ENCODE data around the gene CD82.

CD82 gene

GRCh38 chr11:44525473-44526252 is 39.8 kb upstream of the CD82 start:
- Histone ChIP-seq H3K9me2 (replicated peaks; ENCODE audit: insufficient read depth, low read length) (no peaks in the 10 kb centered on the region), H3K36me3 (ENCODE audit: low read length) (no peaks in the 10 kb centered on the region), H3K4me2 (ENCODE audit: low read depth, low read length, poor library complexity, severe bottlenecking) (no peak overlapping the region), H2AFZ (ENCODE audit: low read depth, low read length, severe bottlenecking) (no peak overlapping the region), H3K4me3 (ENCODE audit: insufficient read depth, low read length, poor library complexity, severe bottlenecking) (no peak overlapping the region), H3K9ac (ENCODE audit: low read length) (no peak overlapping the region), H3K27me3 (ENCODE audit: low read length) (no peaks in the 10 kb centered on the region), H4K20me1 (ENCODE audit: low read depth, low read length) (no peaks in the 10 kb centered on the region), H3F3A (ENCODE audit: insufficient read depth) (no peaks in the 10 kb centered on the region), H3K27ac (ENCODE audit: low read depth, low read length) (no peak overlapping the region), H3K79me2 (ENCODE audit: insufficient read depth, low read length) (no peaks in the 10 kb centered on the region), H3K9me3 (ENCODE audit: insufficient read depth, low read length) (no peaks in the 10 kb centered on the region)
- TF ChIP-seq CTCF (IDR thresholded peaks at IDR 0.05; ENCODE audit: insufficient read depth, low read length, poor library complexity, severe bottlenecking): no peak
- TF ChIP-seq EZH2phosphoT487 (conservative IDR thresholded peaks at IDR 0.05; ENCODE audit: low read length): no peak

- Histone ChIP-seq H3K27me3 (ENCODE audit: low read length) (no peaks in the 10 kb centered on the region), H3K9me2 (replicated peaks; ENCODE audit: insufficient read depth, low read length) (no peaks in the 10 kb centered on the region), H3K79me2 (ENCODE audit: insufficient read depth, low read length) (no peaks in the 10 kb centered on the region), H3K9me3 (ENCODE audit: insufficient read depth, low read length) (no peaks in the 10 kb centered on the region), H4K20me1 (ENCODE audit: low read depth, low read length) (no peaks in the 10 kb centered on the region), H3K4me2 (ENCODE audit: low read depth, low read length, poor library complexity, severe bottlenecking) (no peak overlapping the region), H3K4me3 (ENCODE audit: insufficient read depth, low read length, poor library complexity, severe bottlenecking) (no peak overlapping the region), H3K36me3 (ENCODE audit: low read length) (no peaks in the 10 kb centered on the region), H3F3A (ENCODE audit: insufficient read depth) (no peaks in the 10 kb centered on the region), H3K27ac (ENCODE audit: low read depth, low read length) (no peak overlapping the region), H2AFZ (ENCODE audit: low read depth, low read length, severe bottlenecking) (no peak overlapping the region), H3K9ac (ENCODE audit: low read length) (no peak overlapping the region)
- no peak for TF ChIP-seq EZH2phosphoT487 (conservative IDR thresholded peaks at IDR 0.05; ENCODE audit: low read length)
- TF ChIP-seq CTCF (IDR thresholded peaks at IDR 0.05; ENCODE audit: insufficient read depth, low read length, poor library complexity, severe bottlenecking): no peak
Measured at GRCh38 chr11:44526438-44526837, 39.0 kb upstream of the CD82 start.

- H3F3A ChIP-seq (ENCODE audit: insufficient read depth): no peaks in the 10 kb centered on the region
- H3K4me3 ChIP-seq (ENCODE audit: insufficient read depth, low read length, poor library complexity, severe bottlenecking): no peak overlapping the region
- no peaks in the 10 kb centered on the region for H3K36me3 ChIP-seq (ENCODE audit: low read length)
- H3K4me2 ChIP-seq (ENCODE audit: low read depth, low read length, poor library complexity, severe bottlenecking): no peak overlapping the region
- no peaks in the 10 kb centered on the region for H4K20me1 ChIP-seq (ENCODE audit: low read depth, low read length)
- H2AFZ ChIP-seq (ENCODE audit: low read depth, low read length, severe bottlenecking): no peak overlapping the region
- no peaks in the 10 kb centered on the region for H3K79me2 ChIP-seq (ENCODE audit: insufficient read depth, low read length)
- TF ChIP-seq CTCF (IDR thresholded peaks at IDR 0.05; ENCODE audit: insufficient read depth, low read length, poor library complexity, severe bottlenecking) (no peak), EZH2phosphoT487 (conservative IDR thresholded peaks at IDR 0.05; ENCODE audit: low read length) (no peak)
- no peaks in the 10 kb centered on the region for H3K27me3 ChIP-seq (ENCODE audit: low read length)
- H3K27ac ChIP-seq (ENCODE audit: low read depth, low read length): no peak overlapping the region
- H3K9me2 ChIP-seq (replicated peaks; ENCODE audit: insufficient read depth, low read length): no peaks in the 10 kb centered on the region
- no peak overlapping the region for H3K9ac ChIP-seq (ENCODE audit: low read length)
- no peaks in the 10 kb centered on the region for H3K9me3 ChIP-seq (ENCODE audit: insufficient read depth, low read length)
Measured at GRCh38 chr11:44527476-44527875, 38.0 kb upstream of the CD82 start.

Measured in SU-DHL-6 (cell line).